Dedifferentiated amniotic fluid mesenchymal stem cell (primary cell): ENCODE measurements around the gene CACUL1.
"Not testable (repeated sequence)": the region's sequence is repeated elsewhere in the genome, so short reads cannot be mapped to it uniquely, and the experiment has no call there.

Experiments
- DNase-seq: peaks from one replicate; pipeline ENCODE4 v3.0.0-alpha.2; 2016; ENCODE audit errors: extremely low spot score

CACUL1 gene

DNA sequence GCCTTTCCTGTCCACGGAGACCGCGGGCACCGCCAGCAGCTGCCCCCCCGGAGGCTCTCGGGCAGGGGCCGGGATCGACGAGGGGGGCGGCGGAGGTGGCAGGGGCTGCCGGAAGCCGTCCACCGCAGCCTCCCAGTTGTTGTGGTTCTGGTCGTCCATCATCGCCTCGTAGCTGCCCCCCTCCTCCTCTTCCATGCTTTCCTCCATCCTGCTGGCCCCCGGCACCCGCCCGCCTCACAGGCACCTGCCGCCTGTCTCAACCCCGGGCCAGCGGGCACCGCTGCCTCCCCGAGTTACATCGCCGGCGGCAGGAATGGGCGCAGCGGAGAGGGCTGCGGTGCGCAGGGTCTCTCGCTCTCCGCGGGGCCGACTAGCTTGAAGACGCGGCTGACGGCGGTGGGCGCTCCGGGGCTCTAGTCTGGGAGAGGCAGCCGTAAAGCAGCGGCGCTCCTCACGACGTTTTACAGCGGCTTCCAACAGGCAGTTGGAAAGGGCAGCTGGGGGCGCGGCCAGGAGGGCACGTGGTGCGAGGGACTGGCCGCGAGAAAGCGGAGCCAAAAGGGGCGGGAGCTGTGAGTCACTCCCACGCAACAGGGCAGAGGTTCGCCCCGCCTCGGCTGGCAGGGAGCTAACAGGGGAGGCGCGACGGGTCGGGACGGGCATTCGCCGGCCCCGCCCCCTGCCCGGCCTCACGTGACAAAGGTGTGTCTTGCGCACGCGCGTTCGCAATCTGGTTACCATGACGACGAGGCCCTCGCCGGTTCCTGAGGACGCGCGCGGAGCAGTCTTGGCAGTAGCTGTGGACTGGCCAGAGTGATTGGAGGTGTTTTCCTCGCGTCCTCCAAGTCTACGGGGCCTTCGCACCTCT is at the start of gene CACUL1:
Gene CACUL1 (minus strand): TSS at position 415 of the 868 bp plus-strand sequence. CDS start 208 bp downstream, at position 207.
- peak; percentile 99 for DNase-seq

DNA sequence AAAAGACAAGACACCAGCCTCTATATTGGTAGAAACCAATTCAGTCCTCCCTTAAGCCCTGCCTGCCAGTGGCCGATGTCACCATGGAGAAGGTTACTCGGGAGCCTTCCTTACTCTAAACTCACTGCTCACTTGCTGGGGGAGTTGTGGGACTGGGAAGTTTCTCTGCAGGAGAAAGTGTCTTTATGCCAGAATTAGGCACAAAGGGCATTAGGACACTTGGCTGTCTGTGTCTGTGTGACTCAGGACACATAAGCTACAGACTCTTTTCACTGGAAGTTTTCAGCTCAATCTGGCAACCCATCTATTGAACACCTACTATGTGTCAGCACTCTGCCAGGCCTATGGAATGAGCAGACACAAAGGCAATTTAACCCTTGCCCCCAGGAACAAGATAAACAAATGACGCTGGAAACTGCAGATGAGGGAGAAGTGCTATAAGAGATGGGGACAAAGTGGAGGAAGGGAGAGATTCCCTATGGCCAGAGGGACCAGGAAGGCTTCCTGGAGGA is 49.5 kb upstream of the CACUL1 start:
- DNase-seq = no peak

DNA sequence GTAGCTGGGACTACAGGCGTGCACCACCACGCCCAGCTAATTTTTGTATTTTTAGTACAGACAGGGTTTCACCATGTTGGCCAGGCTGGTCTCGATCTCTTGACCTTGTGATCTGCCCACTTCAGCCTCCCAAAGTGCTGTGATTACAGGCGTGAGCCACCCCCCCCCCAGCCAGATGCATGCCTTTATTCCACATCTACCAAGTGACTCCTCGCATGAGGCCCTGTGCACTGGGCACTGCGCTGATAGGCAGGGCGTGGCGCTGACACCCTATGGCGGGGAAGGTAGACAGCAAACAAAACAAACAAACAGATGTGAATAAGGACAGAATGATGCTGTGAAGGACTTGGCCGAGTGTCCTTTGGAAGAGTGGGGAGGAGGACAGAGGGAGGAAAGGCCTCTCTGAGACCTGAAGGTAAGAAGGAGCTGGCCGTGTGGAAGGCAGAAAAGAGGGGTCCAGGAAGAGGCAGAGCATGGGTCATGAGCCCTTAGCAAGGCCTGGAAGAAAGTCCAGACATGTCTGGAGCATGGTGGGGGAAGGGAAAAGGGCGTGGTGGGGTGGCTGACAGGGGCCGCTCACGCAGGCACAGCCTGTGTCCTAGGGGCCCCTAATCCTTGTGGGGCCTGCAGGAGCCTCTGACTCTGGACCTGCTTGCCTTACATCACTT is 47.5 kb upstream of the CACUL1 start:
- DNase-seq = no peak

DNA sequence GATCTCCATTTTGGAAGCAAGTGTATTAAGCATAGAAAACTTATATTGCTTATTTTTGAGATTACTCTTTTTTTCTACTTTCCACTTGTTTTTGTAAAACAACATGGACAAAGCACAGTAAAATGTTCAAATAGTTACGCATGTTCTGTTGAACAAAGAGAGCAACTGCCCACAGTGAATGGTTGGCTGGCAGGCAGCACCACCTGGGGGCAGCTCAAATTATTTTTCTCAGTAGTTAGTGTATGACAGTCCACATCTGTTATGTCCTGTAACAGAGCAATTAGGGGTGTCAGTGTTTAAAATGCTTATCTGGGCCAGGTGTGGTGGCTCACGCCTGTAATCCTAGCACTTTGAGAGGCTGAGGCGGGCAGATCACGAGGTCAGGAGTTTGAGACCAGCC is 46.1 kb upstream of the CACUL1 start:
- DNase-seq = no peak

DNA sequence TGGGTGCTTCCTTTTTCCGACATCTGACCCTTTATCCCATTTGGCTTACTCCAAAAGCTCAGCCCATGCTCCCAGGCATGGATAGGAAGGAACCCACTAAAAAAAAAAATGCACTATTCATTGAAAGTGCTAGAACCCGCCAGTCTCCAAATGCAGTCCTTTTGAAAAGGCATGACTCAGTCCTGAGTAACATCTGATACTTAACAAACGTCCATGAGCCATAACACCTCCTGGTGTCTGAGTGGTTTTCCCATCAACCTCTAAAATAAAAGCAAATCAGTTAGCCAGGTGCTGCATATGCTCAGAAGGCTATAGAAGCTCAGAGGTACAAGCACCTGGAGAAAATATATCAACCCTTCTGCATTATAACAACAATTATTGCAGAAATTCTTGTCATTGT is 45.0 kb upstream of the CACUL1 start:
- DNase-seq = no peak

DNA sequence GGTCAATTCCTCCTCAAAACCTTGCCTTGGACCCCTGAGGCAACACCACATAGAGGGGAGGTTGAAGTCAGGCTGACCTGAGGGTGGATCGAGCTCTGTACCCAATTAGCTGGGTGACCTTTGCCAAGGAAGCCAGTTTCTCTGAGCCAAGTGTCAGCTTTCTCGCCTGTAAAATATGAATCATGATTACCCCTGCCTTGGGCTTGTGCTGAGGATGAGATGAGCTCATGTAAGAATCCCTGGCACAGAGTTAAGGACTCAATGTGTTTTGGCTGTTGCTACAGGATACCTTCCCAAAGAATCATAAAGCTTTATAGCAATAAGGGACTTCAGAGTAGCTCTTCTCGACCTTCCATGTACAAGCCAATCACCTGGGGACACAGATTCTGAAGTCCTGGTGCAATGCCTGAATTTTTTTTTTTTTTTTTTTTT is 43.5 kb upstream of the CACUL1 start:
- DNase-seq = peak; percentile 23

DNA sequence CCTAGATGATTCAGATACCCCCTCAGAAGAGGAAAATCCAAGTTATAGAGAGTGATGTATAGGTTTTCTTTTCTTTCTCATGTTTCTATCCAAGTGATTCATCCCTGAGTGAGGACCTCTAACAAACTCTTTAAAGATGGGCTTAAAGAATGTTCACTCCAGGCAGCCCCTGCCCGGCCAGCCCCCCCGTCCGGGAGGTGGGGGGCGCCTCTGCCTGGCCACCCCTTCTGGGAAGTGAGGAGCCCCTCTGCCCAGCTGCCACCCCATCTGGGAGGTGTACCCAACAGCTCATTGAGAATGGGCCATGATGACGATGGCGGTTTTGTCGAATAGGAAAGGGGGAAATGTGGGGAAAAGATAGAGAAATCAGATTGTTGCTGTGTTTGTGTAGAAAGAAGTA is 40.2 kb upstream of the CACUL1 start:
- DNase-seq = not testable (repeated sequence)

DNA sequence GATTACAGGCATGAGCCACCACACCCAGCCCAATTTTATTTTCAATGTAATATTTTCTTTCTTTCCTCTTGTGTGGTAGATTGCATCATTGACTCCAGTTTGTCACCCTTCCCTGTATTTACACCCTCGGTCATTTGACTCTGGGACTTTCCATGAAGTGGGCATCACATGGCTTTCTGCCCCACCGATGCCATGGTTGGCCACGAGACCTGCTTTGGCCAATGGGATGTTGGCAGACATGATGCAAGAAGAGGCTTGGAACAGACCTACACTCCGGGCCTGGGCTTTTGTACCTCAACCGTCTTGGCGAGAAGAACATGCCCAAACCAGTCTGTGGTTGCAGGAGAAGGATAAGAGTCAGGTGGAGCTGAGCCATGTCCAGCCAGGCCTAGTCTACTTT is 38.8 kb upstream of the CACUL1 start:
- no peak for DNase-seq

DNA sequence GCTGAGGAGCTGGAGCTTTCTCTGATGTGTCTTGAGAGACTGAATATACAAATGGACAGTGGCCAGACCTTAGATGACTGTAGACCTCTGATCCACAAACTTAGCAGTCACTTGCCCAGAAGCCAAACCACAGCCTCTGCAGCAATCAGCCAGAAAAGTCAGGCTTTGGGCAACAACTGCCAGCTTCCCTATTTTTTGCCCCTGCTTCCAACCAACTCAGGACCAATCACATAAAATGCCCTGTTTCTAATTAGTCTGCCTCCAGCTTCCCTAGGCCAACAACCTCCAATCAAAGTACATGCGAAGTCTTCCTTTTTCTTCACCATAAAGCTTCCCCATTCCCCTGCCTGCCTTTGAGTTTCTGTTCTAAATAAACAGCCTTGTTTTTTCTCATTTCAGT is 37.8 kb upstream of the CACUL1 start:
- DNase-seq = no peak

DNA sequence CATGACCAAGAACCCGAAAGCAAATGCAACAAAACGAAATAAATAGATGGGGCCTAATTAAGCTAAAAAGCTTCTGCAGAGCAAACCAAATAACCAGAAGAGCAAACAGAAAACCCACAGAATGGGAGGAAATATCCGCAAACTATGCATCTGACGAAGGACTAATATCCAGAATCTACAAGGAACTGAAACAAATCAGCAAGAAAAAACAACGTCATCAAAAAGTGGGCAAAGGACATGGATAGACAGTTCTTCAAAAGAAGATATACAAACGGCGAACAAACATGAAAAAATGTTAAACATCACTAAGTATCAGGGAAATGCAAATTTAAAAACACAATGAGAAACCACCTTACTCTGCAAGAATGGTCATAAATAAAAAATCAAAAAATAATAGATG is 35.3 kb upstream of the CACUL1 start:
- no peak for DNase-seq

DNA sequence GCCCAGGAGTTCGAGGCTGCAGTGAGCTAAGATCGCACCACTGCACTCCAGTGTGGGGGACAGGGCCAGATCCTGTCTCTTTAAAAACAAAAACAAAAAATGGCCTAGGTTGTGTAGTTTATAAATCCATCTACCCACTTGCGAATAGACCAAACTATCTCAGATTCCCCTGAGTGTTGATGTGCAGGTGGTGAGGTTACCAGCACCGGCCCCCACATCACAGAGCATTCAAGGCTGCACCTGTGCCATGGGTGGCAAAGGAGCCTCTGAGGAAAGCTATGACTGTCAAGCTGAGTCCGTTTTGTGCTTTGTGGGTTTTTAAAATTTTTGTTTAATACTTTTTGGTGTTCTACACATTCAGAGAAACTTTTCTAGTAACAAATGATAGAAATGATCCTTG is 30.8 kb upstream of the CACUL1 start:
- DNase-seq = no peak

DNA sequence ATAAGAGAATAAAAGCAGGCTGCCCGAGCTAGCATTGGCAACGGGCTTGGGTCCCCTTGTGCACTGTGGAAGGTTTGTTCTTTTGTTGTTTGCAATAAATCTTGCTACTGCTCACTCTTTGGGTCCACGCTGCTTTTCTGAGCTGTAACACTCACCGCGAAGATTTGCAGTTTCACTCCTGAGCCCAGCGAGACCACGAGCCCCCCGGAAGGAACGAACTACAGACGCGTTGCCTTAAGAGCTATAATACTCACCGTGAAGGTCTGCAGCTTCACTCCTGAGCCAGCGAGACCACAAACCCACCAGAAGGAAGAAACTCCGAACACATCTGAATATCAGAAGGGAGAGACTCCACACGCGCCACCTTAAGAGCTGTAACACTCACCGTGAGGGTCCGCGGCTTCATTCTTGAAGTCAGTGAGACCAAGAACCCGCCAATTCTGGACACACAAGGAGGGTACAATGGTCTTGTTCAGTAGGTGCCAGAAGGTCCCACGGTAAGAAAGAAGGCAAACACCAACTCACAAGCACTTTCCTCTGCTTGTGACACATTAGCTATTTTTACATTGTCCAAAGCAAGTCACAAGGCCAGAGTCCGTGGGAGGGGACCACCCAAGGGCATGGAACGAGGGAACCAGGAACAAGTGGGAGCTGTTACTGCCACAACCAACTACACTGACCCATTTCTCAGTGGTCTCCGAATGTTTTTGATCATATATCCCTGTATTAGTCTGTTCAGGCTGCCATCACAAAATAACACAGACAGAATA is 29.2 kb upstream of the CACUL1 start:
- DNase-seq = no peak

DNA sequence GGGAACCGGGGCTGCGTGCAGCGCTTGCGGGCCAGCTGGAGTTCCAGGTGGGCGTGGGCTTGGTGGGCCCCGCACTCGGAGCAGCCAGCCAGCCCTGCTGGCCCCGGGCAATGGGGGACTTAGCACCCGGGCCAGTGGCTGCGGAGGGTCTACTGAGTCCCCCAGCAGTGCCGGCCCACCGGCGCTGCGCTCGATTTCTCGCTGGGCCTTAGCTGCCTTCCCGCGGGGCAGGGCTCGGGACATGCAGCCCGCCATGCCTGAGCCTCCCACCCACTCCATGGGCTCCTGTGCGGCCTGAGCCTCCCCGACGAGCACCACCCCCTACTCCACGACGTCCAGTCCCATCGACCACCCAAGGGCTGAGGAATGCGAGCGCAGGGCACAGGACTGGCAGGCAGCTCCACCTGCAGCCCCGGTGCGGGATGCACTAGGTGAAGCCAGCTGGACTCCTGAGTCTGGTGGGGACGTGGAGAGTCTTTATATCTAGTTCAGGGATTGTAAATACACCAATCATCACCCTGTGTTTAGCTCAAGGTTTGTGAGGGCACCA is 28.2 kb upstream of the CACUL1 start:
- not testable (repeated sequence) for DNase-seq

DNA sequence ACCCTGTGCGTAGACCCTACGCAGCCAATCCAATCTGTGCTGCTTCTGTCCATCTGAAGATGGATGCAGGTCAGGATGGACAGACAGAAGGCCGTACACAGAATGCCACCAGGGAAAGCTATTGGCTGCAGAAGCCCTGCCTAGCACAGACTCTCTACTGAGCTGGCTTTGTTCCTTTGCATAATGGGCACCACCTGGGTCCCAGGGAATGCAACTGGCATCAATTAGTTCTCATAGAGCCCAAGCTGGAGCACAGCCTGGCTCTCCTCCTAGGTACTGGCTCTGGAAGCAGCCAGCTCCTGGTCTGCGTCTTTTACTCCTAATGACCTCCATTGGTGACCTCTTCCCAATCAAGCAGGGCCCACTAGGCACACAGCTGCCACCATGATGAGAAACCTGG is 26.8 kb upstream of the CACUL1 start:
- DNase-seq = no peak

DNA sequence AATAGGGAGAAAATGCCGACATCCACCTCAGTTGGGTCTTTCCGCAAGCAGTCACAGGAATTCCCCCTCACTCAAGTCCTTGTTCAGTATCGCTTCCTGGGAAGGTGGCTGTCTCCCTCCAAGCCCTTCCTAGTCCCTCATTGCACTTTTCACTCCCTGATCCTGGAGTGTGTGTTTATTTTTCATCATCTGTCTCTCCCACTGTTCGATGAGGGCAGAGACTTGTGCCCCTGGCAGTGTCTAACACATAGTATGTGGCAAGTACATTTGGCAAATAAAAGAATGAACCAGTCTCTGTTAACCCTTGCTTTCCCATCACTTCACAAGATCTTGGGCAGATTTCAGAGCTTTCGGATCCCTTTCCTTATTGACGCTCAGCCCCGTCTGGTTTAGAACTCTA is 24.0 kb upstream of the CACUL1 start:
- no peak for DNase-seq

DNA sequence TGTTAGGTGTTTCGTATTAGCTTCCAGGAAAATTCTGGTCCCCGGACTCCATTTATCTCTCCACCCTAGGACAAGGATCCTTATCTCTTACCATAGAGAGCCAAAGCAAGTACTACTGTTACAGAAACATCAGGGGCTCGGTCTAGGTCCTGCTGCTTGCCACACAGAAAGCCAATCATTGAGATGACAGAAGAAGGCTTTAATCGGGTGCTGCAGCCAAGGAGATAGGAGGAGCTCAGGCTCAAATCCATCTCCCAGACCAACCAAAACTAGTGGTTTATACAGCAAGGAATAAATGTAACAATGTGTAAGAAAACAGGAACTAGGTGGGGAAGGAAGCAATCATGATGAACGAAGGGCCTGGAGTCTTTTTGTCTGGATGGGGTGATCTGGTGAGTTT is 22.2 kb upstream of the CACUL1 start:
- DNase-seq = no peak

DNA sequence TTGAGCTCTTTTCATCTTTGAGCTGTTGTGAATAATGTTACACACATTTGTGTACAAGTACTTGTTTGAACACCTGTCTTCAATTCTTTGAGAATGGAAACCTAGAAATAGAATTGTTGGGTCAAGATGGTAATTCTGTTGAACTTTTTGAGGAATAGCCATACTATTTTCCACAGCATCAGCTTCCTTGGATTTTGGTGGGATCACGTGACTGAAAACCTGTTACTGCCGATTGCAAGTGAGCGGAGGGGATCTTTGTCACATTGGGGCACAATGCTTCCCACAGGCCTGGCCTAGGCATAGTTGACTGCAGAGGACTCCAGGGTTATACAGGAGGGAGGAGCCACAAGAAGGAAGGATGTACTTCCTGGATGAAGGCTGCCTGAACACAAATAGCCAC is 21.3 kb upstream of the CACUL1 start:
- DNase-seq = no peak

DNA sequence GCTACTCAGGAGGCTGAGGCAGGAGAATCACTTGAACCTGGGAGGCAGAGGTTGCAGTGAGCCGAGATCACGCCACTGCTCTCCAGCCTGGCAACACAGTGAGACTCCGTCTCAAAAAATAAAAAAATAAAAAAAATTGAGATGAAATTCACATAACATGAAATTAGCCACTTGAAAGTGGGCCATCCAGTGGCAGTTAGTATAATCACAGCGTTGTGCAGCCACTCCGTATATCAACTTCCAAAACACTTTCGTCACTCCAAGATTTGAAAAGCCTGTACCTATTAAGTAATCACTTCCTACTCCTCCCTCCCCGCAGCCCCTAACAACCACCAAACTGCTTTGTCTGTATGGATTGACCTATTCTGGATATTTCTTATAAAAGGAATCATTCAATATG is 20.7 kb upstream of the CACUL1 start:
- DNase-seq = no peak

DNA sequence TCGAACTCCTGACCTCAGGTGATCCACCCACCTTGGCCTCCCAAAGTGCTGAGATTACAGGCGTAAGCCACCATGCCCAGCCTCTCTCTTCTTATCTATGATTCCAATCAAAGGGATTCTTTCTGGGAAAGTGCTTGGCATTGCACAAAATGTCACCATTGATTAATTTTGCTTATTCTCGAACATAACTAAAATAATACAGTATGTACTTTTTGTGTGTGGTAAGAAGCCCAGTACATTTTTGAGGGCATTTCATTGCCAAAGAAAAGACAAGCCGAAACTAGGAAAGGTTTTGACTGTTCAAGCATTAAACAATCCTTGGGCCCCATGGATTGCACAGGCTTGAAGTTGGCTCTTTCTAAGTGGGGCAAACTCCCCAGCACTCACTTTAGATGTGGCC is 18.3 kb upstream of the CACUL1 start:
- no peak for DNase-seq

DNA sequence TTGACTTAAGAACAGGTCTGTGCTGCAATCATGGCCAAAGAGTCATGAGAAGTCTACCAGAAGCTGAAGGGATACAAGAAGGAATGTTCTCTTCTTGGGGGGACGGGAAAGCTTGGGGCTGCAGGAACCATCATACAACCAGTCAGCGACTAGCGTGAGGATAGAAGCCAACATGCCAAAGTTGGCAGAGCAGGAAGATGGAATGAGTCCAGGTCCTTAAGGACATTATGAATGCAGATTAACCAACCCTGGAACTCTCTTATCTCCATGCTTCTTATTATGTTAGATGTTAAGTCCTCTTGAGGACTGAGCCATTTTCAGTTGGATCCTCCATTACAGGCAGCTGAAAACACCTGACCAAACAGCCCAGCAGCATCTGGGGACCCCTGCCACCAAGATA is 17.2 kb upstream of the CACUL1 start:
- DNase-seq = no peak

DNA sequence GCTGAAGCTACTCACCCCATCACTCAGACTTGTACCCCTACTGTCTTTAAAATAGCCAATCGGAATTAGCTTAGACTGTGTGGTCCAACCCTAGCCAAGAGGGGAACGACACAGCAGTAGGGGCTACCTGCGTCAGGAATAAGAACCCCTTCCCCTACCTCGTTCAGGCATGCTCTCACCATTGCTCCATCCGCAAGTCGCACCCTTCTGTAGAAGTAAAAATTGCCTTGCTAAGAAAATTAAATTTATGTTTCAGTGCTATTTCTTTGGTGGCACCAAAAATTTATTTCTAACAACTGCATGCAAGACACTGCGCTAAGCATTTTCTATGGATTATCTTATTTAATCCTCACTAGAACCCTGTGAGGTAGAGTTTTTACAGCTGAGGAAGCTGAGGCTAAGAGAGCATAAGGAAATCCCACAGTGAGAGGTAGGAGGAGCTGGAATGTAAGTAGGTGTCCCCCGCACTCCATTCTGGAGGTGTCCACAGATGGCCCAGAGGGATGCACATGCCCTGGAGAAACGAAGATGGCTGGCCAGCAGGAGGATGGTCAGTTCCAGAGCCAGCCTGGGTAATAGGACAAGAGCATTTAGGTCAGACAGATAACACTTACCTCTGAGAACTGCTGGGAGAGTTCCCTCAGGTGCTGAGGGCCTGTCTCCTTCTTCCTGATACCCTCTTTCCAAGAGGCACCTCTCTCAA is 15.3 kb upstream of the CACUL1 start:
- no peak for DNase-seq
